Kidney tubule cell (primary cell): Measurements from ENCODE around the gene LTBP1.

Source experiments
- DNase-seq: peaks from one replicate; pipeline ENCODE4 v3.0.0-alpha.2; 2018; ENCODE audit warnings: low spot score

The LTBP1 gene

DNA sequence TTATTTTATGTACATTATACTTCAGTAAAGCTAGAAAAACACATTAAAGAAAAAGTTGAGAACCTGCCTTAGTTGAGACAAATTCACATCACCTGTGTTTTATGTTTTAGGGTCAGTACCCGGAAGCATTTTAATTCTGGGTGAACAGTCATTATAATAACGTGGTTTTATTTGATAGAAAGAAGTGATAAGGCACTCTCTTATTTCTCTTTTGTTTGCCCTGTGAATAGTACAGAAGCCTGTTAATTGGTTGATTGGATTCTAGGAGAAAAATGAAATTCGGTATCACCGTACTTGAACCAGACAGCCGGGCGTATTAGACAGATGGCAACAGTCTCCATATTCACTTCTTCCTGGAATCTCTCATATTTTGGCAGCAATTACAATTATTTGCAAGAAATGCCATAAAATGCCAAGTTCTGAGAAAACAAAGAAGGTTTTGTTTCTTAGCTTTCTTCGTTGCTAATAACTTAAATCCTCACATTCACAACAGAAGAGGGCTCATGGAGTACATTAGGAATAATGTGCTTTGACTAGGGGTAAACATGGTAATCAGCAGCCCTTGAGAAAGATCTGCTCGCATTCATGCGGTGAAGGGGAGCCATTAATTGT is 361.0 kb downstream of the LTBP1 start:
- no peak for DNase-seq

DNA sequence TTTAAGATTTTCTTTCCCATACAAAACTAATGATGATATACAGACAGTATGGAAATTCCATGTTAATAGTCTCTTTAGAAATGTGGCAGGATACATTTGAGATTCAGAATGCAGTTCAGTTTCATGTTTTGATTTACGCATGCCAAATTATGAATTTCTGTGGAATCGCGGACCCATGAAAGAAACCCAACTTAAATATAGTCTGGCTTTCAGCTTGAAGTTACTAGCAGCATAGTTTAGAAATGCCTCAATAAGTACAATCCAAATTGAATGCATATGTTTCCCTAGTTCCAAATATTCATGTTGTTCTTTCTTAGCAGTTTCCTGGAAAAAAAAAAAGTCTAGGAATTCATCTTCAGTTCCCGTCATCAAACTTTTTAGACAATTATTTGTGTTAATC is 365.6 kb downstream of the LTBP1 start:
- no peak for DNase-seq

DNA sequence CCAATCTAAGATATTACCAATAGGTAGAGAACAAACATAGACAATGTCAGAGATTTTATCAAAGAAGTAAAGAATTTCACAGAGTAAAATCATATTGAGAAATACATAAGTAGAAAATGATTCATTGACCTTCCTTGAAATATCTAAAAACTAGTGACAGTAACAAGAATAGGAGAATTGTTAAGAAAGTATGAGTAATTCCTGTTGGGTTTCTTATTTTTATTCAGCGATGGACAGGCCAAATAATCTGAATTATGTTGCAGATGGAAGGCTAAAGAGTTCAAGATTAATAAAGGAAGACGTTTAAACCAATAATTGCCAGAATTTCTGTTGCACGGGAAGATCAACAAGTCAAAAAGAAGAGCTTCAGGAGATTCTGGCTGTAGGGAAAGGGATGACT is 366.3 kb downstream of the LTBP1 start:
- no peak for DNase-seq

GRCh38 chr2:33314541-33314940 is 367.8 kb downstream of the LTBP1 start:
- no peak for DNase-seq

DNA sequence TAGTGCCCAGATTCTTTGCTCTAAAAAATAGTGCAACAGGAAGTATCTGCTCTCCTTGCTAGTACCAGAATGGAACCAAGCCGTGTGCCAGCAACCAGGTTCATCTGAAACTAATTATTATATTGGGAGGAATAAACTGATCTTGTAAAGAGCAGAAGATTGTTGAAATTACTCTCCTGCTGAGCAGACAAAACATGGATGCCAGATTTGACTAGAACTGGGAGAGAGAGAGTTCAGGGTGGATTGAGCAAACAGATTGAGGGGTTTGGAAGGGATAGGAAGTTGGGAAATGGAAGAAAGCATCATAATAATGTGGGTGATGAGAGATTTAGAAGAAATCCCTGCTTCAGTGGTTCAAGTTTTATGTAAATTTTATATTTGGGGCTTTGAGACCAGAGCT is 369.6 kb downstream of the LTBP1 start:
- DNase-seq, result no peak

DNA sequence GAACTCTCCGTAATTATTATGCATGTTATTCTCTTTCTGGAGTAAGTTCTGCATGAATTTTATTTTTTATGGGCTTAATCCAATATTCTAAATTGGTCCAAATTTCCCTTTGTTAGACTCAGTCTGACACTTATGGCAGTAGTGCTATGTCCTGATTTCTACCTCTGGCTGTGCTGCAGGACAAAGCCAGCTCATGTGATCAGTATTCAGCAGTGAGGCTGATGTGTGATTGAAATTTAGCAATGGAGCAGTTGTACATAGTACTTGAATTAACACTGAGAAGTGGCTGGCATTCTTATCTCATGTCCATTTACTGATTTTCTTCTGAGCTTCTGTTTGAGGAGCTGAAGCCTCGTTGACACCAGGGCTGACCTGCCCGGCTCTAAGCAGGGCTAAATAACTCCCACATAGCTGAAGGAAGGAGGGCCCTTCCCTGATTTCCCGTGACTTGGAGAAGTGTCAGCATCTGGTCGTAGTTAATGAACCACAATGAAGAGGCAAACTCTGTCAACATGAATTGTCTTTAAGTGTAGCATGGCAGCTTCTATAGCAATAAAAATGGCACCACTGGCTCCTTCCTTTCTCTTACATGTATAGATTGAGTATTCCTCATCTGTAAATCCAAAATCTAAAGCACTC is 370.7 kb downstream of the LTBP1 start:
- no peak for DNase-seq

DNA sequence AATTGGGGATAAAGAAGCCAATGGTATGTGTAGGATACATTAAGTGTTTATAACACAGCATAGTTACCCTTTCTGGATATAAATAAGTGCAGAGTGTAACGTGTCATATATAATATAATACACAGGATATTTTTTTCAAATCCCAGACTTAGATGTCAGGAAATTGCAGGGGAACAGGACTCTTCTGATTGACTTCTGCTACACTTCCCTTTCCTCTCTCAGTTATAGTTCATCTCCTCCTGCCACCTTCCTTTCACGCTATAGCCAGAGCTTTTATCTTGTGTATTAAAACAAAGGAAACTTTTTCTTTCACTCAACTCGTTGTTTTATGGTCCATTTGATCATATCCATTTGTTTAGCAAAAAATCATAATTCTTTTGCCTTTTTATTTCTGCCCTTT is 371.7 kb downstream of the LTBP1 start:
- DNase-seq, result no peak

DNA sequence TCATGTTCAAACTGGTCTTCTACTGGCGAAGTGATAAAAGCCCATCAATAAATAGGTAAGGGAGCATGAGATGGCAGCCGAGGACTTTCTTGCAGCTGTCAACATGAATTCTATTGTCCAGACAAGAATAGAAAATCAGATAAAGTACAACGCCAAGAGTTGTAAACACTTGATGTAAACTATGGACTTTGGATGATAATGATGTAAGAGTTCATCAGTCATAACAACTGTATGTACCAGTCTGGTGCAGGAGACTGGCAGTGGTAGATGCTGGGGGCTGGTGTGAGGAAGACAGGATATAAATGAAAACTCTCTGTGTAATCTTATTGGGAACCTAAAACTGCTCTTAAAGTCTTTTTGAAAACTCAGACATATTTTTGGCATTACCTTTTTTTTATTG is 373.8 kb downstream of the LTBP1 start:
- no peak for DNase-seq

GRCh38 chr2:33321236-33321771 is 374.6 kb downstream of the LTBP1 start:
- DNase-seq, result no peak

GRCh38 chr2:33321876-33322483 is 375.2 kb downstream of the LTBP1 start:
- DNase-seq, result no peak

DNA sequence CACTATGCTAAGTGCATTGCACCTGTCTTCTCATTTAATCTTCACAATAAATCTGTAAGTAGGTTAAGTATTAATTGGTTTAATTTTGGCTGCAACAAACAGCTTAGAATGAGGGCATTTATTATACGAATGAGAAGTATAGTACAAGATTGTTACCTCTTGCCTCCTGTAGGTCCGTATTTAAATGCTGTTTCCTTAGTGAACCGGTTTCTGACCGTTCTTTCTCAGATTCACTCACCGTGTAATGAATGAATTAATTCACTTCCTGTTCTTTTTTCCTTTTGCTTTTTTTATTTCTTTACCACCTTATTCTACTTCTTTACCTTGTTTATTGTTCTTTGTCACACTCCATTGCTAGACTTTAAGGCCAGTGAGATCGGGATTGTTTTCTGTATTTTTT is 375.9 kb downstream of the LTBP1 start:
- no peak for DNase-seq

- DNase-seq, result no peak
Measured at GRCh38 chr2:33323957-33324356, 377.2 kb downstream of the LTBP1 start.

DNA sequence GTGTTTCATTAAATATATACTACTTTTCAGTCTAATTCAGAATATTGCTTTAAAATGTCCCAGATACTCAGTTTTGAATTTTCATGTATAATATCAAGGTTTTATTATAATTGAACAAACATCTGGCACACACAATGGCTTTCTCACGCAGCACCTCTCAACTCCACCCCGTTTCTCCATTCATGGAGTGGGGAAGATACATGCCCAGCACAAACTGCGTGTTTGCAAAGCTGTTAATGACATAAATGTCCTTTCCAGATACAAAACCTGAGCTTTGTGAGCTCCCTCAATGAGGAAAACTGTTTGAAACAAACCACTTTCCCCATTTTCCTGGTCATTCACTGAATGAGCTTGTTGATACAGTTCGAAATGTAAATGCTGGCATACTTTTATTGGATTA is 379.3 kb downstream of the LTBP1 start:
- no peak for DNase-seq

- DNase-seq, result no peak
Measured at GRCh38 chr2:33333433-33333832, 386.7 kb downstream of the LTBP1 start.

DNA sequence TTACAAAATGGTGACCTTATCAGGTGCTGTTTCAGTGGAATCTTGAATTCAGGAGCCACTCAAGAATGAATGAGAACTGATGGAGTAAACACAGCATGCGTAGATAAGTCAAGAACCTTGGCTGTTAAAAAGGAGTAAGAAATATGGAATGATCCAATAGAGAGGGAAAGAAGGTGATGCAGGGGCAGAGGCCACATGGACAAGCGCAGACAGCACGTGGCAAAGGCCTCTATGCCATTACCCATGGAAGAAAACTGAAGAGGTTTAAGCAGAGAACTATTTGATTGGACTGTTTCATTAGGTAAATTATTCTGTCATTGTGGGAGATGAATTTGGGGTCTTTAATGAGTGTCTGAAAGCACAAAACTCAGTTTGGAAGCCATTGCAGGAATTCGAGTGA is 387.3 kb downstream of the LTBP1 start:
- no peak for DNase-seq

DNA sequence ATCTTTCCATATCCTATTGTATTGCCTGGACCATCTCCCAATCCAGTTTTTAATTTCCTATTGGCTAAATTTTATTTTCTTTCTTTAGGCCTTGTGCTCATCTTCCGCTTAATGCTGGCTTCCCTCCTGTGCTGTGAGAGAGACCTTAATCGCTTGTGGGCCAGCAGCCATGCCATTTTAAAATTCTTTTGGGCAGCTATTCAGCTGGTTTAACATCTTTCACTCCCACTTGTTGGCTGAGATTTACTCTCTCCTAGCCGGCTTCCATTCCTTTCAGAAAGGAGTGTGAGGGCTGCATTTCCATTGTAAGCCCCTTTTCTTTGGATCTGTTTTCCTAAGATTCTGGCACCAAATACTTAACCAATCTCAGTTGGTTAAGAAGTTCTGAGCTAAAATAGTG is 388.8 kb downstream of the LTBP1 start:
- no peak for DNase-seq

DNA sequence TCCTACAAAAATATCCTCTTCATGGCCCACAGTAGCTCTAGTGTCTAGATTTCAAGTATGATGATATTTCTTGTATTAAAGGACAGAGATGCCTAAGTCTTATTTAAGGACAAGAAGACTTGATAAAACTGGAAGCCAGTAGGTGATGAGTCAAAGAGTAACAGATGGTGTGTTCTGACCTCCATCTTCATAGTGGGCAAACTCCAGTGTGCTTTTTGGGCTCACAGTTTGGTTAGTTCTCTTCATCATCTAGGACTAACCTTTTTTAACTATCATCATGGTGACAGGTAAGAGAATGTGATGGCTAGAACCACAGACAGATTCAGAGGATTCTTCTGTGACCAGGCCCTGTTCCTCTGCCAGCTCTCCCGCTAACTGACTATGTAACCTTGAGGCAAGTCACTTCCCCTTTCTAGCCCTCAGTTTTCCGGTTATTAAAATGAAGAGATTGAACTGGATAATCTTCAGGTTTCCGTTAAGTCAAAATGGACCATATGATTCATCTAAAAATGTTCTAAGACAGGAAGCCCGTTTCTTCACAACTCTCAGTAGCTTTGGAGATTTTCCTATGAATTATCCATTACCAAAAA is 389.4 kb downstream of the LTBP1 start:
- DNase-seq, result no peak

DNA sequence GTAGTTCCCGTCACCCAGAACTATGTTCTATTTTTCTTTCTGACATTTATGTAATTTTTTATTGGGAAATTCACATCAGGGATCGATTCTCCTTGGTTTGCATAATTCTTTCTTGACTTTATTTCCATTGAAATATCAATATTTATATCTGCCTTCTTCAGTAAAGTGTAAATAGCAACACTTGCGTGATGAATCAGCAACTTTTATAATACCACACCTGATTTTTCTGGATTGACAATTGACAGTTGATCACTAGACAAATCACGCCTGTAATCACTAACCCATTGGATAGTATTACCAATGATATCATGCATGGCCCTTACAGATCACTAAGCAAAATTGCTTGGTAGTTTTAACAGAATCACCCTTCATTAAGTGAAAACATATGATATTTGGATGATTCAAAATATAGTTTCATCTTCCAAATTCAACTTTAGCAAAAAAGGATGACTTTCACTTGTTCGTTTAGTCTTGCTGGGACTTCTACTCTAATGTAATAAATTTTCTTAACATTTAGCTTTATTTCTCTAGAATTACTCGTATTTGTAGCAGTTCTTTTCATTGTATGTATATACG is 390.7 kb downstream of the LTBP1 start:
- DNase-seq, result no peak

- DNase-seq, result no peak
Measured at GRCh38 chr2:33337981-33338380, 391.2 kb downstream of the LTBP1 start.

GRCh38 chr2:33339269-33339668 is 392.5 kb downstream of the LTBP1 start:
- DNase-seq, result no peak

DNA sequence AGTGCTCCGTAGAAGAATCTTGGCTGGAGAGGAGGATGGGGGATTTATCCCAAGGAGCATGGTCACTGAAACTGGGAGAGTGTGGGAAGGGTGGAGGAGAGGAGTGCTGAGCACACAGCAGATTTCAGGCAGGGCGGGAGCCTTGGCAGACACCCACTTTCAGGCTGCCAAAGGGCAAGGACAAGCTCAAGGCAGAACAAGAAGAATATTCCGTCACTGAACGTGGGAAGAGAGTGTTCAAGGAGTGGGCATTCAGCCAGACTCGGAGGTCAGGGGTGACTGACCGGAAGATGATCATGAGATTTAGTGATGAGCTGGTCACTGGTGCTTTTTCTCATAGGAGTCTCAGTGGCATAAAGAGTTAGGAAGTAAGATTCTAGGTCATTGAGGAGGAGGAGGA is 393.5 kb downstream of the LTBP1 start:
- DNase-seq, result peak; percentile 41

DNA sequence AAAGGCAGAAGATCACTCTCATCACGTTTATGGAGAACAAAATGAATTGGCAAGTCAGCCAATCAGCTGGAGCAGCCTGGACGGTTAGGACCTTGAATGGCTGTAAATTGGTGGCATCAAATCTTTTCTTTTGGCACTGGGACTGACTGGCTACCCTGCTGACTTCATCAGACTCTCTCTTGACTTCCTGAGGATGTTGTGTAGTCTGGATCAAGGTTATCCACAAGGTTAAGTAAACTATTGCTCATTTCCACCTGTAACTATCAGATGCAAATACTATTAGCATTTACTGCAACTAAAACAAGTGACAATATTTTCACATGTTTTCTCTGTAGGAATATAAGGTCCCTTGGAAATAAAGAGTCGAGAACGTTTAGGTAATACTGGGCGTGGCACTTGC is 395.4 kb downstream of the LTBP1 start:
- no peak for DNase-seq

GRCh38 chr2:33342705-33343104 is 396.0 kb downstream of the LTBP1 start:
- DNase-seq, result no peak
